HL-60 (cell line): ENCODE data around the gene CMBL.

ENCODE experiments used
- CTCF ChIP-seq: IDR thresholded peaks from one replicate; pipeline ENCODE4 v1.5.1; 2011; ENCODE audit warnings: low read length, control low read depth, inconsistent platforms; ENCODE audit not compliant: insufficient read depth
- GABPA ChIP-seq: IDR thresholded peaks from 2 replicates; pipeline ENCODE4 v1.6.1; 2012; ENCODE audit warnings: low read depth
- POLR2AphosphoS5 ChIP-seq: IDR thresholded peaks from 2 replicates; pipeline ENCODE4 v1.6.1; 2012; ENCODE audit warnings: low read depth

DNA sequence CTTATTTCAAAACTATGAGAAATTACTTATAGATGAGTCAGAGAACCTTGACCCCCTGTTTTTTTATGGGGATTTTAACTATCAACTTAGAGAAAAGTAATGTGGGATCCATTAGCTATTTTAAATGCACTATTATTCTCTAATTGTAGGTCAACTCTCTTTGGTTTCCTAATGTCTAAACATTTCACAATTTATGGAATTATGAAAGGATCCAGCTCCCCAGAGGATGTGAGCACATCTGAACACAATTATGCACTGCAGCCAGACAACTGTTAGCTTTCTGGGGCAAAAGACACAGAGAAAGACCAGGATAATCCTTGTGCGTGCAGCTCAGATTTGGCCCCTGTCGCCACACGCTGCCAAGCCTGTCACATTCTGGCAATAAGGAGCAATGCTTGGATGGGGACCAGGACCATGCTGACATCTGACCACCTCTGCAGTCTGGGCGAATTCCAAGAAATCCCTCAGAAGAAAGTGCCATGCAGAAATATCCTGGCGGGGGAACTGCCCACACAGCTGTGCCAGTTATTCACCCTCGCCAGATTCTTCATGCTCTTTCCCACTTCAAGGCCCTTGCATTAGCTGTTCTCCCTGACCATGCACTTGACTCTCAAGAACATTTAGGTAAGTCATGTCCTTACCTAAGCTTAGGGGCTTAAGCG is 22.2 kb upstream of the CMBL start:
- TF ChIP-seq CTCF (no peak), GABPA (no peak), POLR2AphosphoS5 (no peak)
